Fibroblast of lung (primary cell): Measurements from ENCODE around the gene MYO3B. TPM values are rescaled to one million over a fixed set of nuclear protein-coding genes. Genes with fewer than 3 reads are reported as not detected.

ENCODE experiments used
- DNase-seq, 2 donors: peaks; one replicate each; pipeline versions ENCODE4 v3.0.0 to v3.0.0-alpha.2; 2010; ENCODE audit warnings: low read depth in 2 of 2
- H2AFZ ChIP-seq: 2 replicates; pipeline ENCODE4 v1.5.1; 2012; ENCODE audit warnings: low read length, control low read depth, inconsistent platforms
- H3K27ac ChIP-seq: 2 replicates; pipeline ENCODE4 v1.5.1; 2011; ENCODE audit warnings: low read length, control low read depth; ENCODE audit not compliant: insufficient read depth
- H3K27me3 ChIP-seq: 2 replicates; pipeline ENCODE4 v1.5.1; 2011; ENCODE audit warnings: mild to moderate bottlenecking, low read length; ENCODE audit not compliant: control insufficient read depth, insufficient read depth
- H3K36me3 ChIP-seq: 2 replicates; pipeline ENCODE4 v1.5.1; 2011; ENCODE audit warnings: low read length; ENCODE audit not compliant: control insufficient read depth, insufficient read depth
- H3K4me1 ChIP-seq: 2 replicates; pipeline ENCODE4 v1.5.1; 2011; ENCODE audit warnings: low read length; ENCODE audit not compliant: control insufficient read depth, insufficient read depth; ENCODE audit errors: extremely low read depth
- H3K4me2 ChIP-seq: 2 replicates; pipeline ENCODE4 v1.5.1; 2011; ENCODE audit warnings: low read length, control low read depth; ENCODE audit not compliant: insufficient read depth; ENCODE audit errors: extremely low read depth
- H3K4me3 ChIP-seq, 4 experiments: fragments of 200-600 bp in 1 of 4; sonication (generic) in 1 of 4; replicated peaks in 1 of 4; 2 replicates each; pipeline ENCODE4 v1.5.1; 2011 to 2016; ENCODE audit warnings: low read length in 4 of 4, low read depth in 3 of 4, mild to moderate bottlenecking in 3 of 4, control low read depth in 2 of 4, inconsistent platforms in 1 of 4, mixed read lengths in 1 of 4; ENCODE audit not compliant: insufficient read depth in 1 of 4; ENCODE audit errors: control extremely low read depth in 1 of 4
- H3K79me2 ChIP-seq: 2 replicates; pipeline ENCODE4 v1.5.1; 2012; ENCODE audit warnings: mild to moderate bottlenecking, low read length, inconsistent platforms; ENCODE audit not compliant: control insufficient read depth, insufficient read depth
- H3K9ac ChIP-seq: 2 replicates; pipeline ENCODE4 v1.5.1; 2011; ENCODE audit warnings: mild to moderate bottlenecking, low read length, control low read depth; ENCODE audit not compliant: insufficient read depth
- H3K9me3 ChIP-seq: 2 replicates; pipeline ENCODE4 v1.5.1; 2012; ENCODE audit warnings: low read depth, low read length; ENCODE audit not compliant: control insufficient read depth, insufficient read depth
- H4K20me1 ChIP-seq: 2 replicates; pipeline ENCODE4 v1.5.1; 2011; ENCODE audit warnings: low read length; ENCODE audit not compliant: control insufficient read depth, insufficient read depth; ENCODE audit errors: extremely low read depth
- EZH2 ChIP-seq: IDR thresholded peaks from 2 replicates; pipeline ENCODE4 v1.5.1; 2012; ENCODE audit warnings: low read length, control low read depth, mild to moderate bottlenecking; ENCODE audit errors: missing control alignments
- polyA plus RNA-seq, 2 donors: library from polyadenylated mRNA; depleted of rRNA in 1 of 2; stranded (reverse) in 1 of 2; unstranded in 1 of 2; fragments of >200 nt; gene quantifications; 2 replicates each; pipeline ENCODE4 v1.2.1, GENCODE V29; 2011 to 2012; ENCODE audit warnings: missing spikeins in 1 of 2
- total RNA-seq: library from RNA; depleted of rRNA; stranded (reverse); fragments of >200 nt; gene quantifications from 2 replicates; pipeline ENCODE4 v1.2.1, GENCODE V29; 2014
- TF ChIP-seq, protein P1 (sequence below), 2 donors: IDR thresholded peaks in 1 of 2; conservative IDR thresholded peaks in 1 of 2; 1 replicate in 1 of 2; 2 replicates in 1 of 2; pipeline ENCODE4 v1.5.1; 2011 to 2012; ENCODE audit warnings: low read length in 2 of 2, control low read depth in 1 of 2, inconsistent platforms in 1 of 2, low read depth in 1 of 2, mild to moderate bottlenecking in 1 of 2

MYO3B gene
- total and polyA plus RNA-seq, 2 donors (not counting 1 experiment from before 2014, with no cell fraction given) = 0.06 to 0.50 TPM

DNA sequence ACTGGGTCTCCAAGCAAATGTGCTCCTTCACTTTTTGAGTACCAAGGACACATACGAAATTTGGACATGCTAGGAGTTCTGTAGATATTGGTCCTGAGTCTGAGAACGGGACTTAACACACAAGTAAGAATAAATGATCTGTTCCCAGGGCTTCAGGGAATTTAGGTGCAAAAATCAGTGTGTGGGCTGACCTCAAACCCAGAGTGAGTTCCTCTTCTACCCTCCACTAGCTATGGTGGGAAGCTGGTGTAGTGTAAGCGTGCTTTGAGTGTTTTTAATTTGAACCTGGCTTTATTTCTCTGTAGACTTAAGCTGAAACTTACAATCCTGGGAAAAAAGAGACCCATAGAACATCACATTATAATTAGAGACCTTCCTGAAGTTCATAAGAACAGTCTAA, 50.5 kb downstream of the MYO3B start:
- no peak overlapping the region for H3K9ac ChIP-seq
- DNase-seq = no peak
- TF ChIP-seq, protein P1, sequence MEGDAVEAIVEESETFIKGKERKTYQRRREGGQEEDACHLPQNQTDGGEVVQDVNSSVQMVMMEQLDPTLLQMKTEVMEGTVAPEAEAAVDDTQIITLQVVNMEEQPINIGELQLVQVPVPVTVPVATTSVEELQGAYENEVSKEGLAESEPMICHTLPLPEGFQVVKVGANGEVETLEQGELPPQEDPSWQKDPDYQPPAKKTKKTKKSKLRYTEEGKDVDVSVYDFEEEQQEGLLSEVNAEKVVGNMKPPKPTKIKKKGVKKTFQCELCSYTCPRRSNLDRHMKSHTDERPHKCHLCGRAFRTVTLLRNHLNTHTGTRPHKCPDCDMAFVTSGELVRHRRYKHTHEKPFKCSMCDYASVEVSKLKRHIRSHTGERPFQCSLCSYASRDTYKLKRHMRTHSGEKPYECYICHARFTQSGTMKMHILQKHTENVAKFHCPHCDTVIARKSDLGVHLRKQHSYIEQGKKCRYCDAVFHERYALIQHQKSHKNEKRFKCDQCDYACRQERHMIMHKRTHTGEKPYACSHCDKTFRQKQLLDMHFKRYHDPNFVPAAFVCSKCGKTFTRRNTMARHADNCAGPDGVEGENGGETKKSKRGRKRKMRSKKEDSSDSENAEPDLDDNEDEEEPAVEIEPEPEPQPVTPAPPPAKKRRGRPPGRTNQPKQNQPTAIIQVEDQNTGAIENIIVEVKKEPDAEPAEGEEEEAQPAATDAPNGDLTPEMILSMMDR (conservative IDR thresholded peaks at IDR 0.05 in 1 of 2, IDR thresholded peaks at IDR 0.05 in 1 of 2; ENCODE audit: low read depth in 1 of 2, low read length in 2 of 2) = no peak
- no peak for TF ChIP-seq EZH2
- H3K36me3 ChIP-seq = no peaks in the 10 kb centered on the region
- no peak overlapping the region for H3K4me3 ChIP-seq
- H4K20me1 ChIP-seq = no peaks in the 10 kb centered on the region
- H3K4me1 ChIP-seq = no peaks in the 10 kb centered on the region
- H2AFZ ChIP-seq = no peak overlapping the region
- H3K9me3 ChIP-seq = no peaks in the 10 kb centered on the region
- H3K27ac ChIP-seq = no peak overlapping the region
- no peaks in the 10 kb centered on the region for H3K79me2 ChIP-seq
- H3K4me2 ChIP-seq = no peak overlapping the region
- no peaks in the 10 kb centered on the region for H3K27me3 ChIP-seq

DNA sequence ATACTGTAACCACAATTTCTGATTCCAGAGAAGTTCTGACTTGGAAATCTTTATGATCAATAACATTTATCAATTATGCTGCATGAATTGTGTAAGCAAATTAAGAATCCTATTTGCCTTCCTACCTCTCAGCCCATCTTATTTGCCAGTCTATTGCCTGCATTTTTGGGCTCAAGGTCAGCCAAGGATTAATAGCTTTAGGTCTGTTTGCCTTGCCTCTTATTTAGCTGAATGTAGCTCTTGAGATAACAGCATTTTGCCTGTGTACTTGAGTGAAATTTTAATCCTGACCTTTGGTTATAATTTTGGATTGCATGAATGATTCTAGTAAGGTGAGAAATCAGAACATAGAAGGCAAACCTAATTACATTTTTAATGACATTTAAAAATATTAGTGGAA, 51.2 kb downstream of the MYO3B start:
- Histone ChIP-seq H3K4me3 (no peak overlapping the region), H3K27ac (no peak overlapping the region), H3K9ac (no peak overlapping the region), H3K4me2 (no peak overlapping the region), H3K9me3 (no peaks in the 10 kb centered on the region), H3K36me3 (no peaks in the 10 kb centered on the region), H3K79me2 (no peaks in the 10 kb centered on the region), H4K20me1 (no peaks in the 10 kb centered on the region), H3K4me1 (no peaks in the 10 kb centered on the region), H3K27me3 (no peaks in the 10 kb centered on the region), H2AFZ (no peak overlapping the region)
- no peak for DNase-seq
- no peak for TF ChIP-seq EZH2
- TF ChIP-seq, protein P1 (conservative IDR thresholded peaks at IDR 0.05 in 1 of 2, IDR thresholded peaks at IDR 0.05 in 1 of 2; ENCODE audit: low read depth in 1 of 2, low read length in 2 of 2) = no peak

DNA sequence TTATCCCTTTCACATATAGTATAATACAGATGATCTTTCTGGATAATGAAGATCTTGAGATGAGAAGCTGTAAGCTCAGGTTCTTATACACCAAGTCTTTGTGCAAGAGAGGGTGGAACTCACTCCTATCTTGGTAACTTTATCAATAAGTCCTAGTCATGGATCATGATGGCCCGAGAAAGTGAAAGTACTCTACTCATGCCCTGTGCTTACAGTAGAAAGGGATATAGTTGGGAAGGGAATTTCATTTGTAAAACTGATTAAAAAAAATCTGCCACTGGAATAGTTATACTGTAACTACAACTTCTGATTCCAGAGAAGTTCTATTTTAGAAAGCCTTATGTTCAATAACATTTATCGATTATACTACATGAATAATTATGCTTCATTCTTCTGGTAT, 51.8 kb downstream of the MYO3B start:
- DNase-seq = no peak
- Histone ChIP-seq H3K27ac (no peak overlapping the region), H3K36me3 (no peaks in the 10 kb centered on the region), H3K4me3 (no peak overlapping the region), H3K4me2 (peak overlapping the region; percentile 46), H3K9me3 (no peaks in the 10 kb centered on the region), H2AFZ (peak overlapping the region; percentile 56), H4K20me1 (no peaks in the 10 kb centered on the region), H3K4me1 (no peaks in the 10 kb centered on the region), H3K27me3 (no peaks in the 10 kb centered on the region), H3K79me2 (no peaks in the 10 kb centered on the region), H3K9ac (no peak overlapping the region)
- TF ChIP-seq EZH2 = no peak
